GM19455 (cell line): ENCODE data around the gene RHOA.
"Not testable (repeated sequence)": the region's sequence is repeated elsewhere in the genome, so short reads cannot be mapped to it uniquely, and the experiment has no call there.

Experiments
- ATAC-seq: cut with Tn5 transposase; IDR thresholded peaks from one replicate; pipeline ENCODE4 v1.9.1; 2021; ENCODE audit not compliant: unreplicated experiment

RHOA gene

GRCh38 chr3:49329186-49329585 lies 82.6 kb downstream of the RHOA start:
- no peak for ATAC-seq

- ATAC-seq = not testable (repeated sequence)
Observed at GRCh38 chr3:49328350-49328749, 83.4 kb downstream of the RHOA start.

- ATAC-seq = no peak
Observed at GRCh38 chr3:49327485-49327884, 84.3 kb downstream of the RHOA start.

- no peak for ATAC-seq
Observed at GRCh38 chr3:49324768-49325167, 87.0 kb downstream of the RHOA start.

GRCh38 chr3:49316696-49317457 lies 94.9 kb downstream of the RHOA start:
- no peak for ATAC-seq

GRCh38 chr3:49313896-49314688 lies 97.7 kb downstream of the RHOA start:
- ATAC-seq = no peak

- ATAC-seq = no peak
Observed at GRCh38 chr3:49311283-49311682, 100.5 kb downstream of the RHOA start.

GRCh38 chr3:49310677-49311076 lies 101.1 kb downstream of the RHOA start:
- no peak for ATAC-seq
